MG63 (cell line): ENCODE measurements around the gene ZNF286A. TPM values are rescaled to one million over a fixed set of nuclear protein-coding genes. Genes with fewer than 3 reads are reported as not detected.
"Not testable (repeated sequence)": the region's sequence is repeated elsewhere in the genome, so short reads cannot be mapped to it uniquely, and the experiment has no call there.

Experiments
- DNase-seq: peaks from one replicate; pipeline ENCODE4 v3.0.0-alpha.2; 2020
- H3K27me3 ChIP-seq: fragments of 250-450 bp; sonication (Bioruptor Pico); 2 replicates; pipeline ENCODE4 v1.5.1; 2020; ENCODE audit warnings: mild to moderate bottlenecking, moderate library complexity
- H3K36me3 ChIP-seq: fragments of 250-450 bp; sonication (Bioruptor Pico); 2 replicates; pipeline ENCODE4 v1.5.1; 2020; ENCODE audit warnings: mild to moderate bottlenecking, moderate library complexity
- H3K4me3 ChIP-seq: fragments of 250-450 bp; sonication (Bioruptor Pico); 2 replicates; pipeline ENCODE4 v1.5.1; 2020; ENCODE audit warnings: mild to moderate bottlenecking, moderate library complexity
- H3K9me3 ChIP-seq: fragments of 250-450 bp; sonication (Bioruptor Pico); 2 replicates; pipeline ENCODE4 v1.5.1; 2020; ENCODE audit warnings: mild to moderate bottlenecking, moderate library complexity
- total RNA-seq: library from RNA; depleted of rRNA; stranded (reverse); fragments of >200 nt; shearing (Covaris generic); gene quantifications from 2 replicates; pipeline ENCODE4 v1.2.3, GENCODE V29; 2014; ENCODE audit warnings: low replicate concordance; rRNA removed

The ZNF286A gene
- total RNA-seq, result 7.2 and 10.4 TPM in 2 replicates

DNA sequence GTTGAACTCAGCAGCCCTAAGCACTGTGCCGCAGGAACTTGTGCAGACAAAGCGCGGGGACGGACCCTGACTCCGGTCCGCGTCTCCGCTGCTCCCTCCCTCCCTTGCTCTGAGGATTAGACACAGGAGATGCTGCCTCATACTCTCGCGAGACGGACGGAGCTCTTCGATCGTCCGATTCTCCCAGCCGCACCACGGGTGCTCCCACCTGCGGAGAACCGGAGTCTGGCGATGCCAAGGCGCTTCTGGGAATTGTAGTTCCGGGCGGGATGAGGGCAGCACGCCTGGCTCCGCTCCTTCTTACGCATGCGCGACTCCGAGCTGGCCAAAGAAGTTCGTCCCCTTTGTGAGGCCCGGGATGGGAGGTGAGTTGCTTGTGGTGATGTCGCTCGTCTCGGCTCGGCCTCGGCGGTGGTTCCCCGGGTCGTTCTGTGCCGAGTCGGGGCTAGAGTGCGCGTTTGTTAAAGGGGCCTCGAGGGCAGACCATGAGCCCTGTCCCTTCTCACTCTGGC lies at the start of gene ZNF286A:
ZNF286A (plus strand) TSS at position 340 of the 512 bp plus-strand sequence. CDS start 578 bp downstream, outside the sequence.
- H3K36me3 ChIP-seq, H3K9me3 ChIP-seq, H3K27me3 ChIP-seq: not testable (repeated sequence)
- DNase-seq, result peak; percentile 99
- H3K4me3 ChIP-seq, result peak within 1 kb of the TSS; percentile 54

DNA sequence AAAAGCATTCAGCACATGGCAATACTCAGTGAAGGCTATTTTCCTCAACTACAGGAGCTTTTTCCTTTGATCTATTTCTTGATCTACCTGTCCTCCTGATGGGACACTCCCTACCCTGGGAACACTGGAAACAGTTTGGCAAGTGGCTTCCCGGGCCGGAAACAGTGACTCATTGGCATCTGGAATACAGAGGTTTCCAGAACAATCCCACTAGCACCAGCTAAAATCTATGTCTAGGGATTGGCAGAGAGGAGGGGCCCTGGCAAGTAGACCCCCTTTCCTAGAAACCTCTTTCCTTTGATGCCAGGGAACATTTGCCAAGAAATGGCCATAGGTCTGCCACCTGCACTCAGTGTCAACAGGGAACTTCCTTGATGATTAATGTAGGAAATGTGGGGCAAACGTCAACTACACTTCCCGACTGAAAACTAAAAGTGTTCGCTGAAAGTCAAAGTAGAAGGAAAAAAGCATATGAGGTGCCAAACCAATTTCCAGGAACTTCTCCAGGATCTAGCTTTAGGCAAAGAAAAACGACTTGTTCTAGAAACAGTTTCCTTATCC lies 49.6 kb upstream of the ZNF286A start:
- Histone ChIP-seq H3K36me3 (no peaks in the 10 kb centered on the region), H3K27me3 (no peaks in the 10 kb centered on the region), H3K4me3 (peak overlapping the region; percentile 50), H3K9me3 (no peaks in the 10 kb centered on the region)
- DNase-seq, result peak; percentile 49

DNA sequence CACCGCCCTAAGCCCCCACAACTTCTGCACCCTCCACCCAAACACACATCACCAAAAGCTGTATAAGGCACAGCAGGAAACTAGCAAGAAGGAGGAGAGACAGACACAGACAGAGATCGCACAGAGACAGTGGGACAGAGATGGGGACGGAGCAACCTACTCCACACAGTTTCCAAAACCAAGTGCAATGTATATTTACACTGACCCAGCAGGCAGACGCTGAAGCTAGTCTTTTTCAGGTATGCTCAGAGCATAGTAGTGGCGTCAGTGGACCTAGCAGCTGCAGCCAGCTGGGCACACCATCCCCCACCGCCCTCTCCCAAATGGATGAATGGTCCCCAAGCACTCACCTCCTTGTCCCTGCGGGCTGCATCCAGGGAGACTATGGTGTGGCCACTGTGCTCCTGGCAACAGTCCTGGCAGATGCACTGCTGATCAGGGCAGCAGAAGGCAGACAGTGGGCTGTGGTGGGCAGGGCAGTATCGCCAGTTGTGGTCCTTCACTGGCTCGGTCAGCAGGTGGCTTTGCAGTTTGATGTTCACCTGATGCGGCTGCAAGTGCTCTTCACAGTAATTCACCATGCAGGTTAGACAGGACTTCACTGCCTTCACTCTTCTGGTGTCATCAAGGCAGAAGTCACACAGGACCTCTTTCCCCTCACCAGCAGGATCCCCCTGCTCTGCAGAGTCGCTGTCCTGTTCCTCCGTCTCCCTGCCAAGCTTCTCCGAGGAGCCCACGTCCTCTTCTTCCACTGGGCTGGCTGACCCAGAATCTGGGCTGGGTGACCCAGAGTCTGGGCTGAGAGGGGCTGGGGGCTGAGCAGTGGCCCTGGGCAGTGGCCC lies 48.6 kb upstream of the ZNF286A start:
- no peaks in the 10 kb centered on the region for H3K9me3 ChIP-seq
- DNase-seq, result no peak
- H3K4me3 ChIP-seq, result peak overlapping the region; percentile 50
- H3K27me3 ChIP-seq, result no peaks in the 10 kb centered on the region
- H3K36me3 ChIP-seq, result no peaks in the 10 kb centered on the region

DNA sequence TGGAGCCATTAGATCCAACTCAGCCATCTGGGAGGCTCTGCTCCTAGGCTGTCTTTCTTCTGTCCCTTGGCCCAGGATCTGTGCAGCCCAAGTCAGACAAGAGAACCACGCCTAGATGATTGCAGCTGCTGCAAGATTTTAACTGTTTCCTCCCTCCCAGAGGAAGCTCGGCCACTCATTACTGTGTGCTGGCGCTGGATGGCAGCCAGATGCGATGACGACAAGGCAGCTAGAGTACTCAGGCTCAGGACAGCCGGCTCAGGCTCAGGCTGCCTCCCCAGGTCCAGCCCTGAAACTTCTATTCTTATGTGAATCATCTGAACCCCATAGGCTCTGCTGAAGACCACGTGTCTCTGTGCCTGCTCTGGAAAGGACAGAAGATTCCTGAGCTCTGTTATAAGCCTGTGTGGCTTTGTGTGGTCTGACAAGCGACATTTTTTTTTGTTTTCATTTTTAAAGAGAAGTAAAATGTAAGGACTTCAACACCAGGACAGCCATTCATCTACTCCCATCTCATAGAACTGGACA lies 47.9 kb upstream of the ZNF286A start:
- H3K4me3 ChIP-seq, result peak overlapping the region; percentile 50
- DNase-seq, result peak; percentile 96

DNA sequence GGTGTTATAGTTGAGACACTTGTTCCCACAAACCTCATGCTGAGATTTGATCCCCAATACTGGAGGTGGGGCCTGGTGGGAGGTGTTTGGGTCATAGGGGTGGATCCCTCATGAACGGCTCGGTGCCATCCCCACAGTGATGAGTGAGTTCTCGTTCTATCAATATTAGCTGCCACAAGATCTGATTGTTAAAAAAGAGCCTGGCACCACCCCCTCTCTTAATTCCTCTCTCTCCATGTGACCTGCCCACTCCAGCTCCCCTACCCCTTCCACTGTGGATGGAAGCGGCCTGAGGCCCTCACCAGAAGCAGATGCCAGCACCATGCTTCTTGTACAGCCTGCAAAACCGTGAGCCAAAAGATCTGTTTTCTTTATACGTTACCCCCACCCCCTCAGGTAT lies 46.6 kb upstream of the ZNF286A start:
- no peak for DNase-seq
- no peaks in the 10 kb centered on the region for H3K36me3 ChIP-seq
- no peak overlapping the region for H3K4me3 ChIP-seq
- H3K9me3 ChIP-seq, result no peaks in the 10 kb centered on the region
- H3K27me3 ChIP-seq, result no peaks in the 10 kb centered on the region

More for the DNA sequence above, 47.9 kb upstream of the ZNF286A start:
- Histone ChIP-seq H3K36me3 (no peaks in the 10 kb centered on the region), H3K9me3 (no peaks in the 10 kb centered on the region), H3K27me3 (no peaks in the 10 kb centered on the region)

DNA sequence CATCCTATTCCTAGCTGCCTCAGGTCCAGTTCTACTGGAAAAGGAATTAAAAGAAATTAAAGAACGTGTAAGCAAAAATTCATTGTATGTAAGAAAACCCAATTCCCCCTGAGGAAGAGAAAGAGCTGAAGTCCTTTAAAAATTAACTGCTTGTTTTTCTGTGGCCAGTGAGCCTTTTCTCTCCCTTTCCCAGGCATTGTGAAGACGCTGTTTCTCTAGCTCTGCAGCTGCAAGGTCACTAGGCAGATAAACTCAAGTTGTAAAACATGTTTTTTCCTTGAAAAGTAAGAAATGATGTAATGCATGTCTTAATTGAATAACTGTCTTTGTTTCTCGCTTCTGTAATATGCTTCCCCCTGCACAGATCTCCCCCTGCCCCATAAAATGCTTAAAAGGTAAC lies 45.2 kb upstream of the ZNF286A start:
- not testable (repeated sequence) for H3K4me3 ChIP-seq, H3K9me3 ChIP-seq, H3K36me3 ChIP-seq, DNase-seq, H3K27me3 ChIP-seq

DNA sequence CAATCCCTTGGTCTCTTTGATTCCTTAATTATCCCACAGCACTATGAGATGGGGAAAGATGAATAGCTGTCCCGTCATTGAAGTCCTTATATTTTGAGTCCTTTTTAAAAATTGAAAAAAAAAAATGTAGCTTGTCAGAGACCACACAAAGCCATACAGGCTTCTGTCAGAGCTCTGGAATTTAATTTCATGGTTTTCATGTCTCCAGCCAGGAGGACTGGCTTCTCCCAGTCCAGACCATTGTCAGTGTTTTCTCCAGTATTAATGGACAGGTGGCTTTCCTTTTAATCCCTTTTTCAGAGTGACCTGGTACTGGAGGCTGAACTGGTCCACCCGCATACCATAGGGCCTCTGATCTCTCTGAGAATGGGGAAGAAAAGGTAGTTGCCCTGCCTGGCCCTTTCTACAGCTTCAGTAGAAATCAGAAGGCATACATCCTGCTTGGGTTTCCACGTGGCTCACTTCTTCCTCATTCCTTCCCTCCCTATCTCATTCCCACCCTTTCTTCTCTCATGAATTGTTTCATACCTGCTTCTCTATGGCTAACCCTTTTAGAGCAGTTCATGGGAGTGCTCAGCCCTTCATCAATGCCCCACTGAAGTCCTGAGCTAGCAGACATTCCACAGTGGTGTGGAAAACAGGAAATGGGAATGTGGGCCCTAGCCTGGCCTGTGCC lies 44.5 kb upstream of the ZNF286A start:
- DNase-seq, result no peak
- Histone ChIP-seq H3K27me3 (no peaks in the 10 kb centered on the region), H3K4me3 (no peak overlapping the region), H3K36me3 (no peaks in the 10 kb centered on the region), H3K9me3 (no peaks in the 10 kb centered on the region)

DNA sequence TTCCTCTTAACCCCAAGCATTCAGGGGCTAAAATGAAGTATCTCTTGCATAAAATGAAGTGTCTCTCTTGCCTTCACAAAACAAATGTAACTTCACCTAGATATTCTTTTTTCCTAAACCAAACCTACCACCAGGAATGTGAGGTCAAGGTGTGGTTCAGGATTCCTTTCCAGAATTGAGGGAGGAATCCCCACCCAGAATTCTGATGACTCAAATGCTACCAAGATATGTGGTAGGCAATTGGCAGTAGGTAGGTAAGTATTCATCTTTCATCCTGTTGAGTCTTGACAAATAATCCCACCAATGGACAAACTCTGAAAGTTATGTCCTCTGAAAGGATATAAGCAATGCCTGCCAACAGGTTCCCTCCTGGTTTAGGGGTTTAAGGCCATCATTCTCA lies 41.7 kb upstream of the ZNF286A start:
- Histone ChIP-seq H3K9me3 (no peaks in the 10 kb centered on the region), H3K27me3 (no peaks in the 10 kb centered on the region), H3K36me3 (no peaks in the 10 kb centered on the region), H3K4me3 (no peak overlapping the region)
- no peak for DNase-seq

DNA sequence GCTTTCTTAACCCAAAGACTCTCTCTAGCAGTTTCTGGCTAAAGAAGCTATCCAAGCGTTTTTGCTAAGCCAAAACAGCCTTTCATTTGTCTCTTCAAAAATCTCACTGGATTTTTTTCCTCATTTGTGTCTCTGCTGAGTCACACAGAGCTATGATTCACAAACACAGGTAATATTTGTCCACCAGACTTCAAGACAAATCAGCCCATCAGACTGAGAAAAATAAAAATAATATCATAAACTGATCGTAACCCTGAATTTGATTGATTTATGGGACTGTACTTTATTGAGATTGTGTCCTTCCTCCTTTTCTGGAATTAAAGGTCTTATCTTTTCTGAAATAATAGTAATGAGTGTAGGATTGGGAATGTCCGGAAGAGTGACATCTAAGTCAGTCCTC lies 41.3 kb upstream of the ZNF286A start:
- H3K9me3 ChIP-seq, result no peaks in the 10 kb centered on the region
- no peaks in the 10 kb centered on the region for H3K36me3 ChIP-seq
- DNase-seq, result no peak
- no peaks in the 10 kb centered on the region for H3K27me3 ChIP-seq
- no peak overlapping the region for H3K4me3 ChIP-seq

DNA sequence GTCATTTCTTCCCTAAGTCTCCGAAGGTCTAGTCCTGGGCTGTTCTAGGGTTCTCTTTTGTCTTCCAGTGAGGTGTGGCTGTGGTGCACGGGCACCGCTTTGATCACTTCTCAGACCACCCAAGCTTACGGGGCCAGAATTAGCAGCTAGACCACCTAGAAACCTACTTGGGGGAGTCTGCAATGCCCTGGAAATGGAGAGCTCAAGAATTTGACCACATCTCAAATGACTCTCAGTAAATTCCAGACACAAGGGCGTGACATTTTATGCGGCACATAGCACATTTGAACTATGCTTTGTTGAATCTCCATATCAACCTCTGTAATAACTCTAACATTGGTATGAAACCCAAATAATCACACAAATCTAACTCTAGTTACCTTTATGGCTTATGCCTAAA lies 40.3 kb upstream of the ZNF286A start:
- Histone ChIP-seq H3K9me3 (no peaks in the 10 kb centered on the region), H3K27me3 (no peaks in the 10 kb centered on the region), H3K36me3 (no peaks in the 10 kb centered on the region), H3K4me3 (no peak overlapping the region)
- no peak for DNase-seq

DNA sequence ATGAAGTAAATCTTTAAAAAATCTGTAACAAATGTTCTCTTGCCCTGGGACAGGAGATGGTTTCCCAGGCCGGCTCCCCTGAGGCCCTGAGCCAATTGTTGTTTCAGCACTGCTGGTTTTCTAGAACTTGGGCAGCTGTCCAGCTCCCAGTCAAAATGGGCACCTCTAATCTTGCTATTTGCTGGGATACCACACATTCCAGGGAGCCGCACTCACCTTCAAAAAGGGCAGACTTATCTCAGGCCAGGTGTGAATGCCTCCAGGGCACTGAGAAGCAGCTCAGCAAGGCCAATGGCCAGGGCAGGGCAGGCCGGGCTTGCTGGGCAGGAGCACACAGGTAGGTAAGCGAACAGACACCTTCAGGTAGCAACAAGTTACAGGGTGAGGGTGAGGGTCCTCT lies 39.9 kb upstream of the ZNF286A start:
- DNase-seq, result no peak
- no peaks in the 10 kb centered on the region for H3K27me3 ChIP-seq
- H3K36me3 ChIP-seq, result no peaks in the 10 kb centered on the region; the same call in 1 of the 2 replicates
- H3K9me3 ChIP-seq, result no peaks in the 10 kb centered on the region
- H3K4me3 ChIP-seq, result no peak overlapping the region

DNA sequence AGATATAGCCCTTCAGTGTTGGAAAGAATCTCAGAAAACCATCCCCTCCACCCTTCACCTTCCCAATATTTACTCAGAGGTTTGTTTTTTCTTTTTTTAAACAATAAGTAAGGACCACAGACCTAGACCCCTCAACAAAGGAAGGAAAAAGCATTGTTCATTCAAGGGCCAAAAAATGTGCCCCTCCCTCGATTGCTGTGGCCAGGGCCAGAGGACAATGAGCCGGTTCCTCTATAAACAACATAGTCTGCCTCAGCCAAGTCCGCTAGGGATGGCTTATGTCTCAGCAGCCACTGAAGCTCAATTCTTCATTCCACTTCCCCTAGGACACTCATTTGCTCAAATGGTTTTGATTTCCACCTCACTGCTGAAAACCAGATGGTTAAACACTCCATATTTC lies 39.5 kb upstream of the ZNF286A start:
- Histone ChIP-seq H3K27me3 (no peaks in the 10 kb centered on the region), H3K36me3 (no peaks in the 10 kb centered on the region; the same call in 1 of the 2 replicates), H3K9me3 (no peaks in the 10 kb centered on the region), H3K4me3 (no peak overlapping the region)
- DNase-seq, result no peak

DNA sequence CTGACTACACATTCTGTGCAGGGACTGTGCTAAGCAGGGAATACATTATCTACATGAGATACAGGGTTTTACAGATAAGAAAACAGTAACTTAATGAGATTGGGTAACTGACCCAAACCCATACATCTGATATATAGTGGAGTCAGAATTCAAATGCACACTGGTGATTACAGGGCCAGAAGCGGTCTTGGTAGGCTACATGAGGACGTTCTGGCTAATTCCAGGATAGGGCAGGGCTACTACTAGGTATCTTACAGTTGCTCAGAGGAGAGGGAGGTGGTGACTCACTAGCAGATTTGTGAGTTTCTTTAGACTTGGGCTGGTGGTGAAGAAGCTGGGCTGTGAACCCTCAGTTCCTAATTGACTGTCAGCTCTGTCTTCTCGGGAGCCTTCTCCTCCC lies 36.9 kb upstream of the ZNF286A start:
- H3K9me3 ChIP-seq, result no peaks in the 10 kb centered on the region
- DNase-seq, result no peak
- no peaks in the 10 kb centered on the region; the same call in 1 of the 2 replicates for H3K36me3 ChIP-seq
- no peak overlapping the region for H3K4me3 ChIP-seq
- no peaks in the 10 kb centered on the region for H3K27me3 ChIP-seq

DNA sequence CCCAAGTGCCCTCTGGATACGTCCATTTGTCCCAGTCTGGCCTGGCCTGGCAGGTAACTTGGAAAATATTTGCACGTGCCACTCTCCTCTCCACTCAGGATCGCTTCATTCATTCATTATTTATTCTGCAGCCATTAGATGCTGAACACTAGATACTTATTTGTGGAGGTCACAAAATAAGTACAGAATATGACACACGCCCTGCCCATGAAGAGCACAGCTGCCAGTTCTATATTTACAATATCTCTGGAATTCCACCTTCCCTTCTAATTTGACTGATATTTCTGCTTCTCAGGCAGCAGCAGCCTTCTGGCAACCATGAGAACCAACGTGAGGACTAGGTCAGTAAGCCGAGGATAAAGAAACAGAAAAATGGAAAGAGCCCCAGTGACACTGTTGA lies 36.4 kb upstream of the ZNF286A start:
- no peak for DNase-seq
- H3K4me3 ChIP-seq, result no peak overlapping the region
- H3K36me3 ChIP-seq, result no peaks in the 10 kb centered on the region; the same call in 1 of the 2 replicates
- no peaks in the 10 kb centered on the region for H3K27me3 ChIP-seq
- H3K9me3 ChIP-seq, result no peaks in the 10 kb centered on the region

DNA sequence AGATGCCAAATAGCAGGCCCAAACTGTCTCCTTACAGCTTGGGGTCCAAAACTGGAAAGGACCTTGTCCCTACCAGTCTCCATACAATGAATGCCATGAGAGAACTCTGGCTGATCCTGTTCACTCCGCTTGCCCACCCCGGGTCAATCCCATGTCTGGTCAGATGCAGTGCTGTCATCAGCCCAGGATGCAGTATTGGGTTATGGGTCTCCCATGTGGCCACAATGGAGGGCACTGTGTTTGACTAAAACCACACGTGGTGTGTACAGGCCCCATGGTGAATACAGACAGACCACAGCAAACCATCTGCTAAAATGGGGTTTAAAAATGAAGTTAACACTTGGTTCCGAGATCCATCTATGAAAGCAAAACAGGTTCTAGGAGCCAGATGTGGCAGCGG lies 35.9 kb upstream of the ZNF286A start:
- H3K27me3 ChIP-seq, result no peaks in the 10 kb centered on the region
- H3K36me3 ChIP-seq, result no peaks in the 10 kb centered on the region; the same call in 1 of the 2 replicates

DNA sequence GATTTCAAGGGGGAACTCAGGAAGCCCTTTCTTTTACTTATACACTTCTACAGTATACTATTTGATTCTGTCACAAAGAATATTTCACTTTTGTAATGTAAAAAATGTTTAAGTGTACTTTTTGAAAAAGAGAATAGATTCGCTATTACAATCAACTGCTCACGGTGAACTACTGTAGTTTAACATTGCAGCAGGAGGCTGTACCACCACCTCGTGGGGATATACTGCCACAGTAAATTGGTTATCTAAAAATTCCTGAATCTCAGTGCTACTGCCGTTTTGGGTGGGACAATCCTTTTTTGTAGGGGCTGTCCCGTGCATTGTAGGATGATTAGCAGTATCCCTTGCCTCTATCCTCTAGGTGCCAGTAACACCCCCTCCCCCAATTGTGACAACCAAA lies 30.0 kb upstream of the ZNF286A start:
- H3K36me3 ChIP-seq, H3K27me3 ChIP-seq, DNase-seq, H3K9me3 ChIP-seq, H3K4me3 ChIP-seq: not testable (repeated sequence)

More for the DNA sequence above, 35.9 kb upstream of the ZNF286A start:
- Histone ChIP-seq H3K4me3 (no peak overlapping the region), H3K9me3 (no peaks in the 10 kb centered on the region)
- DNase-seq, result no peak

DNA sequence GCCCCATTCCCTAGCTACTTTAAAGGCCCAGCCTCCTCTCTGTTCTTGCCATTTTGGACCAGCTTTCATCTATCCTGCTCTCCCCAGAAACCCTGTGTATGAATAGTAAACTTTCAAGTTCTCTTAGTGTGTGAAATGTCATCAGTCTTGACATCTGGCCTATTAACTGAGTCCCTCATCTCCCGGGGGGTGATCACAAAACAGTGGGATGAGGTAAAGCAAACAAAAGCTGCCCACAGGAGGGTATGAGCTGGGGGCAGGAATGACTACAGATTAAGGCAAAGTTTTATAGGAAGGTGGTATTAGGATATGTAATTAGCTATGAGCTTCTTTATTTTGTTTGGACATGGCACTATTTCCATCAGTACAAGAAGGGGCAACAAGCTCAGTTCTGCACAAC lies 24.9 kb upstream of the ZNF286A start:
- not testable (repeated sequence) for DNase-seq, H3K4me3 ChIP-seq, H3K27me3 ChIP-seq, H3K9me3 ChIP-seq, H3K36me3 ChIP-seq
